HepG2 (cell line): ENCODE data around the gene PUM1. TPM values are rescaled to one million over a fixed set of nuclear protein-coding genes. Genes with fewer than 3 reads are reported as not detected.

Experiments used
- ARID3A ChIP-seq: IDR thresholded peaks from 2 replicates; pipeline ENCODE4 v1.6.1; 2012; ENCODE audit warnings: low read depth, low read length, improper control_type of control experiment
- CEBPZ ChIP-seq: IDR thresholded peaks from 2 replicates; pipeline ENCODE4 v1.6.1; 2012; ENCODE audit warnings: low read length, improper control_type of control experiment
- FOXA3 ChIP-seq: IDR thresholded peaks from 2 replicates; pipeline ENCODE4 v1.6.1; 2016; ENCODE audit warnings: missing genetic modification reagents, missing compliant biosample characterization
- GATAD2A ChIP-seq: IDR thresholded peaks from 2 replicates; pipeline ENCODE4 v1.6.1; 2016
- JUND ChIP-seq: sonication (generic); formaldehyde crosslinking; IDR thresholded peaks from 2 replicates; pipeline ENCODE4 v1.8.0; 2022; ENCODE audit warnings: mild to moderate bottlenecking, missing genetic modification reagents
- MIXL1 ChIP-seq: IDR thresholded peaks from 2 replicates; pipeline ENCODE4 v1.6.1; 2016
- MLX ChIP-seq: IDR thresholded peaks from 2 replicates; pipeline ENCODE4 v1.6.1; 2016
- NR0B2 ChIP-seq: sonication (generic); formaldehyde crosslinking; IDR thresholded peaks from 2 replicates; pipeline ENCODE4 v1.4.0; 2020; ENCODE audit warnings: mild to moderate bottlenecking, missing genetic modification reagents
- ZBTB40 ChIP-seq, 2 experiments: fragments of 450-650 bp in 1 of 2; sonication (generic) in 1 of 2; formaldehyde crosslinking in 1 of 2; IDR thresholded peaks; 2 replicates each; pipeline versions ENCODE4 v1.6.1 to v1.8.0; 2016 to 2022; ENCODE audit warnings: antibody characterized with exemption in 1 of 2, mild to moderate bottlenecking in 1 of 2, missing genetic modification reagents in 1 of 2
- ZNF138 ChIP-seq: sonication (generic); formaldehyde crosslinking; IDR thresholded peaks from 2 replicates; pipeline ENCODE4 v1.5.0; 2020; ENCODE audit warnings: mild to moderate bottlenecking, low read depth, missing genetic modification reagents
- ZNF292 ChIP-seq: sonication (generic); formaldehyde crosslinking; IDR thresholded peaks from 2 replicates; pipeline ENCODE4 v1.8.1; 2022; ENCODE audit warnings: mild to moderate bottlenecking, low read depth, missing genetic modification reagents, borderline replicate concordance
- ZNF460 ChIP-seq: sonication (generic); formaldehyde crosslinking; IDR thresholded peaks from 2 replicates; pipeline ENCODE4 v1.5.1; 2020; ENCODE audit warnings: missing genetic modification reagents, mild to moderate bottlenecking, borderline replicate concordance
- ZNF766 ChIP-seq: sonication (generic); formaldehyde crosslinking; IDR thresholded peaks from 2 replicates; pipeline ENCODE4 v1.5.0; 2020; ENCODE audit warnings: missing genetic modification reagents, borderline replicate concordance
- ZNF788 ChIP-seq: sonication (generic); formaldehyde crosslinking; IDR thresholded peaks from 2 replicates; pipeline ENCODE4 v1.5.0; 2020; ENCODE audit warnings: mild to moderate bottlenecking, missing genetic modification reagents, borderline replicate concordance
- ZNF790 ChIP-seq: sonication (generic); formaldehyde crosslinking; IDR thresholded peaks from 2 replicates; pipeline ENCODE4 v1.8.0; 2022; ENCODE audit warnings: missing genetic modification reagents, mild to moderate bottlenecking, borderline replicate concordance
- polyA plus RNA-seq, 8 experiments: library from polyadenylated mRNA; depleted of rRNA in 3 of 8; stranded (reverse) in 7 of 8; unstranded in 1 of 8; fragments of >200 nt; fragmentation: Illumina TruSeq in 4 of 8; extraction: Trizol in 4 of 8; gene quantifications; 2 replicates each; pipeline versions ENCODE4 v1.2.1 to v1.2.3, GENCODE V29; 2011 to 2016; ENCODE audit warnings: low read depth in 4 of 8, missing spikeins in 1 of 8, mixed read lengths in 1 of 8; ENCODE audit not compliant: insufficient read depth in 1 of 8
- total RNA-seq, 5 experiments: library from RNA; depleted of rRNA; stranded (reverse); fragments of >200 nt; fragmentation: Illumina TruSeq; extraction: Trizol; gene quantifications; 2 replicates each; pipeline ENCODE4 v1.2.3, GENCODE V29; 2016; ENCODE audit warnings: low read depth in 1 of 5

Gene PUM1
- total and polyA plus RNA-seq, 2 of the 13 experiments (the other 11 are each of a cell fraction or from before 2014, with no cell fraction given): 64.7 to 91.0 TPM

GRCh38 chr1:30892671-30893073 is 172.8 kb downstream of the PUM1 start (continued):
- TF ChIP-seq ZBTB40 (IDR thresholded peaks at IDR 0.05): no peak
- no peak for TF ChIP-seq ZBTB40 (CRISPR knock-in tag; IDR thresholded peaks at IDR 0.05)
- TF ChIP-seq MLX (CRISPR knock-in tag): no peak
- TF ChIP-seq GATAD2A: peak; percentile 55; the same call in 1 of the 2 replicates
- no peak for TF ChIP-seq MIXL1
- 0 out of 2 replicates have a peak, but pooled peaks have one; percentile 48 for TF ChIP-seq ZNF292 (CRISPR knock-in tag)
- no peak for TF ChIP-seq ARID3A
- no peak for TF ChIP-seq ZNF138 (CRISPR knock-in tag)
- TF ChIP-seq ZNF766 (CRISPR knock-in tag): no peak
- TF ChIP-seq FOXA3 (CRISPR knock-in tag): peak; percentile 73
- peak; percentile 59; the same call in 1 of the 2 replicates for TF ChIP-seq JUND (CRISPR knock-in tag)
- no peak; the same call in 1 of the 2 replicates for TF ChIP-seq ZNF788
- TF ChIP-seq NR0B2: no peak
- no peak for TF ChIP-seq ZNF790 (CRISPR knock-in tag)
- TF ChIP-seq CEBPZ: no peak
- no peak for TF ChIP-seq ZNF460 (CRISPR knock-in tag)
